IMR-90 (cell line): ENCODE results near the gene FER. TPM values are rescaled to one million over a fixed set of nuclear protein-coding genes. Genes with fewer than 3 reads are reported as not detected.

Experiments used
- ATAC-seq: fragments of 200-7000 bp; cut with Tn5 transposase; 2 replicates; pipeline ENCODE4 v1.9.1; 2020; ENCODE audit warnings: low read depth, mild to moderate bottlenecking, moderate library complexity
- BruUV-seq: library from RNA; stranded (reverse); fragments of 400-500 nt; replicated peaks from 2 replicates; lab custom pipeline; 2021; lab: Mats Ljungman, UMichigan
- CTCF ChIA-PET: fragments of 300-600 bp; formaldehyde crosslinking; extraction: SDS; loops from one replicate; lab custom pipeline; 2021; ENCODE audit warnings: antibody characterized with exemption; lab: Yijun Ruan, JAX
- POLR2A ChIA-PET: fragments of 300-600 bp; sonication (Branson Sonifier 250); formaldehyde crosslinking; loops from one replicate; lab custom pipeline; 2022; ENCODE audit warnings: antibody characterized with exemption; ENCODE audit not compliant: unreplicated experiment; lab: Charles Lee
- DNase-seq: peaks from one replicate; pipeline ENCODE4 v3.0.0; 2013
- H2AFZ ChIP-seq: replicated peaks from 2 replicates; pipeline ENCODE3; 2013; ENCODE audit warnings: low read length, mild to moderate bottlenecking; ENCODE audit not compliant: poor library complexity
- H2AK5ac ChIP-seq: 2 replicates; pipeline ENCODE4 v1.6.1; 2013; ENCODE audit warnings: low read depth, low read length, inconsistent platforms
- H2AK9ac ChIP-seq: replicated peaks from 2 replicates; pipeline ENCODE3; 2013; ENCODE audit warnings: mild to moderate bottlenecking, low read depth, low read length, moderate library complexity; ENCODE audit not compliant: poor library complexity
- H2BK120ac ChIP-seq: 2 replicates; pipeline ENCODE4 v1.6.1; 2013; ENCODE audit warnings: low read depth, low read length, inconsistent platforms
- H2BK15ac ChIP-seq: 3 replicates; pipeline ENCODE4 v1.6.1; 2013; ENCODE audit warnings: low read depth, low read length, inconsistent platforms
- H2BK20ac ChIP-seq: 2 replicates; pipeline ENCODE4 v1.6.1; 2013; ENCODE audit warnings: low read depth, mild to moderate bottlenecking, inconsistent platforms, low read length, moderate library complexity
- H2BK5ac ChIP-seq: 2 replicates; pipeline ENCODE4 v1.6.1; 2013; ENCODE audit warnings: mild to moderate bottlenecking, low read depth, low read length, inconsistent platforms; ENCODE audit not compliant: poor library complexity, severe bottlenecking
- H3K14ac ChIP-seq: replicated peaks from 2 replicates; pipeline ENCODE4 v1.6.1; 2013; ENCODE audit warnings: low read depth, low read length, inconsistent platforms
- H3K18ac ChIP-seq: 2 replicates; pipeline ENCODE4 v1.6.1; 2013; ENCODE audit warnings: low read depth, low read length, control low read depth
- H3K23ac ChIP-seq: 2 replicates; pipeline ENCODE4 v1.6.1; 2013; ENCODE audit warnings: low read depth, low read length, inconsistent platforms
- H3K27ac ChIP-seq: 2 replicates; pipeline ENCODE4 v1.5.1; 2013; ENCODE audit warnings: mild to moderate bottlenecking, control low read depth, low read length; ENCODE audit not compliant: insufficient read depth
- H3K27me3 ChIP-seq: 2 replicates; pipeline ENCODE4 v1.6.1; 2013; ENCODE audit warnings: low read length; ENCODE audit not compliant: control insufficient read depth, insufficient read depth
- H3K36me3 ChIP-seq: 2 replicates; pipeline ENCODE4 v1.6.1; 2013; ENCODE audit warnings: low read length, mixed read lengths; ENCODE audit not compliant: control insufficient read depth, insufficient read depth
- H3K4ac ChIP-seq: 2 replicates; pipeline ENCODE4 v1.6.1; 2013; ENCODE audit warnings: low read depth, low read length, inconsistent platforms
- H3K4me1 ChIP-seq: 2 replicates; pipeline ENCODE4 v1.6.1; 2013; ENCODE audit warnings: low read length, mixed read lengths; ENCODE audit not compliant: control insufficient read depth, insufficient read depth
- H3K4me2 ChIP-seq: 2 replicates; pipeline ENCODE4 v1.6.1; 2013; ENCODE audit warnings: low read depth, mild to moderate bottlenecking, control low read depth, low read length, moderate library complexity
- H3K4me3 ChIP-seq: 2 replicates; pipeline ENCODE4 v1.5.1; 2013; ENCODE audit warnings: low read depth, mild to moderate bottlenecking, control low read depth, low read length, moderate library complexity; ENCODE audit not compliant: insufficient read depth
- H3K56ac ChIP-seq: 2 replicates; pipeline ENCODE4 v1.6.1; 2013; ENCODE audit warnings: low read length, inconsistent platforms; ENCODE audit not compliant: insufficient read depth; ENCODE audit errors: extremely low read depth
- H3K79me1 ChIP-seq, 2 experiments: 2 replicates each; pipeline ENCODE4 v1.6.1; 2013; ENCODE audit warnings: low read length in 2 of 2, inconsistent platforms in 1 of 2, low read depth in 1 of 2
- H3K9ac ChIP-seq: 2 replicates; pipeline ENCODE4 v1.6.1; 2013; ENCODE audit warnings: low read depth, low read length, control low read depth
- H3K9me1 ChIP-seq: 2 replicates; pipeline ENCODE4 v1.6.1; 2013; ENCODE audit warnings: low read length, inconsistent platforms; ENCODE audit not compliant: insufficient read depth
- H3K9me3 ChIP-seq: 2 replicates; pipeline ENCODE4 v1.6.1; 2013; ENCODE audit warnings: low read length; ENCODE audit not compliant: control insufficient read depth, insufficient read depth
- H4K20me1 ChIP-seq: 2 replicates; pipeline ENCODE4 v1.6.1; 2013; ENCODE audit warnings: low read length, inconsistent platforms; ENCODE audit not compliant: insufficient read depth
- H4K5ac ChIP-seq: 2 replicates; pipeline ENCODE4 v1.6.1; 2013; ENCODE audit warnings: mild to moderate bottlenecking, low read depth, low read length, control low read depth
- H4K8ac ChIP-seq, 2 experiments: 2 replicates each; pipeline ENCODE4 v1.6.1; 2013; ENCODE audit warnings: low read depth in 2 of 2, low read length in 2 of 2, control low read depth in 1 of 2, inconsistent platforms in 1 of 2
- H4K91ac ChIP-seq: 2 replicates; pipeline ENCODE4 v1.6.1; 2013; ENCODE audit warnings: low read depth, low read length, inconsistent platforms; ENCODE audit not compliant: insufficient read depth
- BHLHE40 ChIP-seq: fragments of 150-350 bp; IDR thresholded peaks from 2 replicates; pipeline ENCODE4 v1.6.1; 2016; ENCODE audit warnings: mild to moderate bottlenecking, low read depth, low read length
- CEBPB ChIP-seq: IDR thresholded peaks from 2 replicates; pipeline ENCODE4 v1.6.1; 2012; ENCODE audit warnings: low read depth, low read length, improper control_type of control experiment
- CHD1 ChIP-seq: IDR thresholded peaks from 2 replicates; pipeline ENCODE4 v1.6.1; 2012; ENCODE audit warnings: low read depth, low read length, improper control_type of control experiment
- ELK1 ChIP-seq: fragments of 150-350 bp; IDR thresholded peaks from 2 replicates; pipeline ENCODE4 v1.6.1; 2016; ENCODE audit warnings: low read depth, mild to moderate bottlenecking, low read length, moderate library complexity, borderline replicate concordance
- FOS ChIP-seq: fragments of 150-350 bp; IDR thresholded peaks from 2 replicates; pipeline ENCODE4 v1.6.1; 2016; ENCODE audit warnings: low read depth, low read length
- MAFK ChIP-seq: IDR thresholded peaks from 2 replicates; pipeline ENCODE4 v1.6.1; 2012; ENCODE audit warnings: low read depth, low read length, improper control_type of control experiment
- MAZ ChIP-seq: IDR thresholded peaks from 2 replicates; pipeline ENCODE4 v1.6.1; 2012; ENCODE audit warnings: low read depth, mild to moderate bottlenecking, low read length, improper control_type of control experiment, moderate library complexity, borderline replicate concordance
- MXI1 ChIP-seq: IDR thresholded peaks from 2 replicates; pipeline ENCODE4 v1.6.1; 2012; ENCODE audit warnings: low read depth, mild to moderate bottlenecking, low read length, moderate library complexity, borderline replicate concordance
- NFE2L2 ChIP-seq: fragments of 150-350 bp; IDR thresholded peaks from 2 replicates; pipeline ENCODE4 v1.6.1; 2016; ENCODE audit warnings: low read depth, mild to moderate bottlenecking, low read length
- POLR2A ChIP-seq: IDR thresholded peaks from 2 replicates; pipeline ENCODE4 v1.6.1; 2012; ENCODE audit warnings: mild to moderate bottlenecking, low read depth, low read length
- RAD21 ChIP-seq: IDR thresholded peaks from 2 replicates; pipeline ENCODE4 v1.6.1; 2012; ENCODE audit warnings: low read length, improper control_type of control experiment
- RCOR1 ChIP-seq: IDR thresholded peaks from 2 replicates; pipeline ENCODE4 v1.6.1; 2012; ENCODE audit warnings: mild to moderate bottlenecking, low read length, improper control_type of control experiment; ENCODE audit not compliant: insufficient replicate concordance
- RFX5 ChIP-seq: IDR thresholded peaks from 2 replicates; pipeline ENCODE4 v1.8.0; 2012; ENCODE audit warnings: low read depth, mild to moderate bottlenecking, low read length, moderate library complexity
- SMC3 ChIP-seq: fragments of 150-350 bp; IDR thresholded peaks from 2 replicates; pipeline ENCODE4 v1.6.1; 2016; ENCODE audit warnings: low read depth, mild to moderate bottlenecking, antibody characterized with exemption, low read length, moderate library complexity
- USF2 ChIP-seq: fragments of 150-350 bp; IDR thresholded peaks from 2 replicates; pipeline ENCODE4 v1.6.1; 2017; ENCODE audit warnings: mild to moderate bottlenecking, antibody characterized with exemption, low read length, low read depth
- WGBS, 2 experiments: methylation state at CpG; one replicate each; pipeline versions ENCODE4 v1.1.5 to v1.1.7; 2013; ENCODE audit warnings: missing lambda C conversion rate in 2 of 2; ENCODE audit not compliant: insufficient read length in 1 of 2; ENCODE audit errors: extremely low coverage in 2 of 2; 5-methylcytosine and 5-hydroxymethylcytosine counted together
- dilution Hi-C: fragments of 300-500 bp; cut with HindIII; formaldehyde crosslinking; loops from one replicate; pipeline ENCODE4 v1.14.3; 2018; ENCODE audit warnings: low sequenced_read_pairs; ENCODE audit not compliant: unreplicated experiment
- in situ Hi-C: fragments of 300-500 bp; cut with MboI; formaldehyde crosslinking; loops from 3 replicates; pipeline ENCODE4 v1.14.3; 2019; ENCODE audit warnings: low sequenced_read_pairs, inconsistent platforms, mixed read lengths
- intact Hi-C: fragments of 100-400 bp; cut with micrococcal nuclease; formaldehyde crosslinking; loops from 2 replicates; pipeline ENCODE4 v1.10.0; 2022
- polyA plus RNA-seq, 3 experiments: library from polyadenylated mRNA; depleted of rRNA; stranded (reverse); fragments of >200 nt; gene quantifications; 2 replicates each; pipeline ENCODE4 v1.2.3, GENCODE V29; 2012; ENCODE audit warnings: low replicate concordance in 1 of 3
- total RNA-seq: library from RNA; depleted of rRNA; stranded (reverse); fragments of >200 nt; gene quantifications from 2 replicates; pipeline ENCODE4 v1.2.3, GENCODE V29; 2012
- TF ChIP-seq, protein P1 (sequence below): conservative IDR thresholded peaks from 2 replicates; pipeline ENCODE4 v1.5.1; 2012; ENCODE audit warnings: mild to moderate bottlenecking, low read depth, low read length, improper control_type of control experiment

The FER gene
- total and polyA plus RNA-seq, 2 of the 4 experiments (the other 2 are of a cell fraction), result 3.5 to 32.4 TPM

GRCh38 chr5:109246395-109246794 lies 498.7 kb downstream of the FER start:
- POLR2A ChIA-PET, result no interaction called here
- in situ Hi-C loops, result no loop called here

More at GRCh38 chr5:109246395-109246794, 498.7 kb downstream of the FER start:
- no peak overlapping the region for H3K4me3 ChIP-seq
- no peak overlapping the region for H2BK15ac ChIP-seq
- no peak overlapping the region for H3K56ac ChIP-seq
- no peak overlapping the region for H3K23ac ChIP-seq
- no peaks in the 10 kb centered on the region for H3K79me1 ChIP-seq
- TF ChIP-seq RAD21 (no peak), FOS (no peak), POLR2A (no peak), ELK1 (no peak), SMC3 (no peak), USF2 (no peak), RCOR1 (no peak), NFE2L2 (no peak), MXI1 (no peak), BHLHE40 (no peak), RFX5 (no peak), MAFK (no peak), CHD1 (no peak), CEBPB (no peak), MAZ (no peak)
- TF ChIP-seq, protein P1, sequence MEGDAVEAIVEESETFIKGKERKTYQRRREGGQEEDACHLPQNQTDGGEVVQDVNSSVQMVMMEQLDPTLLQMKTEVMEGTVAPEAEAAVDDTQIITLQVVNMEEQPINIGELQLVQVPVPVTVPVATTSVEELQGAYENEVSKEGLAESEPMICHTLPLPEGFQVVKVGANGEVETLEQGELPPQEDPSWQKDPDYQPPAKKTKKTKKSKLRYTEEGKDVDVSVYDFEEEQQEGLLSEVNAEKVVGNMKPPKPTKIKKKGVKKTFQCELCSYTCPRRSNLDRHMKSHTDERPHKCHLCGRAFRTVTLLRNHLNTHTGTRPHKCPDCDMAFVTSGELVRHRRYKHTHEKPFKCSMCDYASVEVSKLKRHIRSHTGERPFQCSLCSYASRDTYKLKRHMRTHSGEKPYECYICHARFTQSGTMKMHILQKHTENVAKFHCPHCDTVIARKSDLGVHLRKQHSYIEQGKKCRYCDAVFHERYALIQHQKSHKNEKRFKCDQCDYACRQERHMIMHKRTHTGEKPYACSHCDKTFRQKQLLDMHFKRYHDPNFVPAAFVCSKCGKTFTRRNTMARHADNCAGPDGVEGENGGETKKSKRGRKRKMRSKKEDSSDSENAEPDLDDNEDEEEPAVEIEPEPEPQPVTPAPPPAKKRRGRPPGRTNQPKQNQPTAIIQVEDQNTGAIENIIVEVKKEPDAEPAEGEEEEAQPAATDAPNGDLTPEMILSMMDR, result no peak
- H2BK5ac ChIP-seq, result no peak overlapping the region
- H4K5ac ChIP-seq, result no peak overlapping the region
- no peak for ATAC-seq
- no CpG with 5 or more reads among the region's 2 CpGs for WGBS, 2 experiments
- no peaks in the 10 kb centered on the region for H3K36me3 ChIP-seq
- no peaks in the 10 kb centered on the region for H3K4me1 ChIP-seq
- H3K14ac ChIP-seq, result no peak overlapping the region
- no peak overlapping the region for H3K4ac ChIP-seq
- no peak overlapping the region for H4K91ac ChIP-seq
- DNase-seq, result no peak
- H3K4me2 ChIP-seq, result no peak overlapping the region
- no peaks in the 10 kb centered on the region; the same call in 1 of the 2 replicates for H3K27me3 ChIP-seq
- dilution Hi-C loops (no loop called here), intact Hi-C loops (no loop called here)
- no peaks in the 10 kb centered on the region for H3K9me1 ChIP-seq
- no peak overlapping the region for H3K9ac ChIP-seq
- H3K9me3 ChIP-seq, result peaks cover 3% of the 10 kb centered on the region; the same call in 1 of the 2 replicates
- H2AFZ ChIP-seq, result no peak overlapping the region
- CTCF ChIA-PET, result no interaction called here
- H3K18ac ChIP-seq, result no peak overlapping the region
- no peak overlapping the region for H4K8ac ChIP-seq
- no peak overlapping the region for H2AK5ac ChIP-seq
- H3K27ac ChIP-seq, result no peak overlapping the region
- no TSS peak for BruUV-seq
- H4K20me1 ChIP-seq, result no peaks in the 10 kb centered on the region
- no peak overlapping the region for H2BK20ac ChIP-seq
- H2AK9ac ChIP-seq, result no peak overlapping the region
- H2BK120ac ChIP-seq, result no peak overlapping the region
